ENCODE measurements around the gene CXXC4. TPM values are rescaled to one million over a fixed set of nuclear protein-coding genes. Genes with fewer than 3 reads are reported as not detected.
A peak's percentile ranks its signal among the peaks of the same experiment; 100 is the strongest.

The CXXC4 gene
- total RNA-seq (9.2 and 14.9 TPM in 2 replicates), polyA plus RNA-seq (2.6 and 2.8 TPM in 2 replicates)

- Histone ChIP-seq H3K27me3 (no peaks in the 10 kb centered on the region), H2AFZ (peak within 1 kb of the TSS; percentile 66)
- 1% methylated on average over 25 of the region's 42 CpGs for WGBS (ENCODE audit: low lambda C conversion rate, missing lambda C conversion rate)
Observed at GRCh38 chr4:104494822-104495559, at the start of gene CXXC4. TSS of gene CXXC4 (minus strand) at chr4:104494894. CDS start at chr4:104491802, 3,092 bp downstream.

DNA sequence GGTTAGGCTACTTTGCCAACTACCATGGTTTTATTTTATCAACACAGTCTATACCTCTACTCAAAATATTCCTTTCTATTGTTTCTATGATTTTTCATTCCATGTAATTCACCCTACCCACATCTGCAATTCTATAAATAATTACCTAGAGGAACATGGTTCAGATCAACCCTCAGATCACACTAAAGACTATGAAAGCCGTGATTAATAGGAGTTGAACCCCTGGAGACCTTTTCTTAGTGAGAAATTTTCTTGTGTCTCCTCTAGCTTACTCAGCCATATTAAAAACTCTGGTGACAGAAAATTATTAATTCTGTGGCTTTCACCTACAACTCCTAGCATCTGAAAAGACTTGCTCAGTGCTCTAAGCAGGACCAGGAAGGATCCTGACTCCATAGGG is 38.5 kb upstream of the CXXC4 start:
- no peaks in the 10 kb centered on the region for H3K27me3 ChIP-seq
- no peak overlapping the region for H2AFZ ChIP-seq
- no peak overlapping the region for H3K4me2 ChIP-seq
- no peak overlapping the region for H3K27ac ChIP-seq
- no peaks in the 10 kb centered on the region for H4K20me1 ChIP-seq (ENCODE audit: insufficient read depth, poor library complexity, severe bottlenecking)
- WGBS (ENCODE audit: low lambda C conversion rate, missing lambda C conversion rate) = 87% methylated on average over 1 of the region's 1 CpG
- H3K36me3 ChIP-seq (replicated peaks; ENCODE audit: insufficient read depth, low read depth) = no peaks in the 10 kb centered on the region
- TF ChIP-seq CTCF (IDR thresholded peaks at IDR 0.05; ENCODE audit: poor library complexity) (no peak), EZH2 (IDR thresholded peaks at IDR 0.05; ENCODE audit: borderline replicate concordance) (no peak), EZH2phosphoT487 (IDR thresholded peaks at IDR 0.05; ENCODE audit: low read depth, severe bottlenecking, unreplicated experiment) (no peak)
- no peaks in the 10 kb centered on the region for H3K79me2 ChIP-seq
- H3K4me3 ChIP-seq = no peak overlapping the region
- H3K9me3 ChIP-seq (ENCODE audit: low read depth) = no peaks in the 10 kb centered on the region
- H3K9me2 ChIP-seq (replicated peaks; ENCODE audit: insufficient read depth) = no peaks in the 10 kb centered on the region
- H3K4me1 ChIP-seq (ENCODE audit: insufficient read depth) = no peaks in the 10 kb centered on the region
- DNase-seq (ENCODE audit: low spot score) = no peak

More at GRCh38 chr4:104494822-104495559, at the start of gene CXXC4:
- no peaks in the 10 kb centered on the region for H3K9me2 ChIP-seq (replicated peaks; ENCODE audit: insufficient read depth)
- no peaks in the 10 kb centered on the region for H3K36me3 ChIP-seq (replicated peaks; ENCODE audit: insufficient read depth, low read depth)
- H3K4me2 ChIP-seq = peak within 1 kb of the TSS; percentile 90
- peak within 1 kb of the TSS; percentile 79 for H3K27ac ChIP-seq
- peaks cover under 1% of the 10 kb centered on the region for H3K79me2 ChIP-seq
- H3K4me3 ChIP-seq = peak within 1 kb of the TSS; percentile 30
- peaks cover 5% of the 10 kb centered on the region for H3K4me1 ChIP-seq (ENCODE audit: insufficient read depth)
- no peaks in the 10 kb centered on the region for H4K20me1 ChIP-seq (ENCODE audit: insufficient read depth, poor library complexity, severe bottlenecking)
- no peaks in the 10 kb centered on the region for H3K9me3 ChIP-seq (ENCODE audit: low read depth)
- DNase-seq (ENCODE audit: low spot score) = peak; percentile 87
- TF ChIP-seq EZH2phosphoT487 (IDR thresholded peaks at IDR 0.05; ENCODE audit: low read depth, severe bottlenecking, unreplicated experiment) = no peak
- TF ChIP-seq CTCF (IDR thresholded peaks at IDR 0.05; ENCODE audit: poor library complexity) = no peak
- no peak for TF ChIP-seq EZH2 (IDR thresholded peaks at IDR 0.05; ENCODE audit: borderline replicate concordance)

GRCh38 chr4:104532677-104533076 is 38.0 kb upstream of the CXXC4 start:
- no peak for DNase-seq (ENCODE audit: low spot score)
- Histone ChIP-seq H3K9me3 (ENCODE audit: low read depth) (no peaks in the 10 kb centered on the region), H3K4me1 (ENCODE audit: insufficient read depth) (no peaks in the 10 kb centered on the region), H3K79me2 (no peaks in the 10 kb centered on the region), H3K4me2 (no peak overlapping the region), H4K20me1 (ENCODE audit: insufficient read depth, poor library complexity, severe bottlenecking) (no peaks in the 10 kb centered on the region), H2AFZ (no peak overlapping the region), H3K9me2 (replicated peaks; ENCODE audit: insufficient read depth) (no peaks in the 10 kb centered on the region), H3K36me3 (replicated peaks; ENCODE audit: insufficient read depth, low read depth) (no peaks in the 10 kb centered on the region), H3K27ac (no peak overlapping the region), H3K27me3 (no peaks in the 10 kb centered on the region), H3K4me3 (no peak overlapping the region)
- TF ChIP-seq EZH2phosphoT487 (IDR thresholded peaks at IDR 0.05; ENCODE audit: low read depth, severe bottlenecking, unreplicated experiment) = no peak
- TF ChIP-seq EZH2 (IDR thresholded peaks at IDR 0.05; ENCODE audit: borderline replicate concordance) = no peak
- TF ChIP-seq CTCF (IDR thresholded peaks at IDR 0.05; ENCODE audit: poor library complexity) = no peak
- 78% methylated on average over 2 of the region's 2 CpGs for WGBS (ENCODE audit: low lambda C conversion rate, missing lambda C conversion rate)
